NOMO-1 treated with DMSO at 0.1 percent for 48 hours (cell line): Measurements from ENCODE around the gene TAT.

Source experiments
- DNase-seq: peaks from one replicate; lab custom pipeline; 2025; ENCODE audit not compliant: unreplicated experiment; lab: John Stamatoyannopoulos, UW

The TAT gene

GRCh38 chr16:71547168-71547567 is 29.7 kb downstream of the TAT start:
- no peak for DNase-seq

- DNase-seq = peak; percentile 30
Measured at GRCh38 chr16:71542377-71542776, 34.5 kb downstream of the TAT start.

GRCh38 chr16:71537643-71538042 is 39.2 kb downstream of the TAT start:
- DNase-seq = peak; percentile 21

- DNase-seq = no peak
Measured at GRCh38 chr16:71536752-71537499, 40.0 kb downstream of the TAT start.

GRCh38 chr16:71532366-71532765 is 44.5 kb downstream of the TAT start:
- no peak for DNase-seq

- no peak for DNase-seq
Measured at GRCh38 chr16:71528863-71529262, 48.0 kb downstream of the TAT start.

GRCh38 chr16:71528257-71528656 is 48.6 kb downstream of the TAT start:
- DNase-seq = no peak

GRCh38 chr16:71526111-71526631 is 50.7 kb downstream of the TAT start, which contains the start of gene CHST4:
TSS of gene CHST4 (plus strand) at chr16:71526426. CDS start at chr16:71536678, 10,252 bp downstream.
- peak; percentile 82 for DNase-seq

- no peak for DNase-seq
Measured at GRCh38 chr16:71524566-71525553, 52.0 kb downstream of the TAT start.

GRCh38 chr16:71520550-71520949 is 56.3 kb downstream of the TAT start:
- no peak for DNase-seq
